ENCODE measurements around the gene TGFBR3. TPM values are rescaled to one million over a fixed set of nuclear protein-coding genes. Genes with fewer than 3 reads are reported as not detected.
A peak's percentile ranks its signal among the peaks of the same experiment; 100 is the strongest.

Gene TGFBR3
- total and polyA plus RNA-seq, 9 of the 15 experiments (the other 6 are each of a cell fraction or from before 2014, with no cell fraction given), result 3.6 to 32.4 (median 15.6) TPM

GRCh38 chr1:91768786-91769725 is 116.9 kb downstream of the TGFBR3 start (continued):
- no peak for TF ChIP-seq HNRNPL (IDR thresholded peaks at IDR 0.05; ENCODE audit: low read depth, low read length)
- TF ChIP-seq KLF13 (tag; IDR thresholded peaks at IDR 0.05; ENCODE audit: borderline replicate concordance, low read depth), result no peak
- TF ChIP-seq ZHX1 (conservative IDR thresholded peaks at IDR 0.05; ENCODE audit: low read length), result no peak
- no peak for TF ChIP-seq SAFB (IDR thresholded peaks at IDR 0.05; ENCODE audit: borderline replicate concordance, low read depth, low read length)
- TF ChIP-seq ZNF586 (CRISPR knock-in tag; conservative IDR thresholded peaks at IDR 0.05), result no peak
- TF ChIP-seq PURB (CRISPR knock-in tag; IDR thresholded peaks at IDR 0.05; ENCODE audit: low read depth), result no peak
- TF ChIP-seq, protein P1, sequence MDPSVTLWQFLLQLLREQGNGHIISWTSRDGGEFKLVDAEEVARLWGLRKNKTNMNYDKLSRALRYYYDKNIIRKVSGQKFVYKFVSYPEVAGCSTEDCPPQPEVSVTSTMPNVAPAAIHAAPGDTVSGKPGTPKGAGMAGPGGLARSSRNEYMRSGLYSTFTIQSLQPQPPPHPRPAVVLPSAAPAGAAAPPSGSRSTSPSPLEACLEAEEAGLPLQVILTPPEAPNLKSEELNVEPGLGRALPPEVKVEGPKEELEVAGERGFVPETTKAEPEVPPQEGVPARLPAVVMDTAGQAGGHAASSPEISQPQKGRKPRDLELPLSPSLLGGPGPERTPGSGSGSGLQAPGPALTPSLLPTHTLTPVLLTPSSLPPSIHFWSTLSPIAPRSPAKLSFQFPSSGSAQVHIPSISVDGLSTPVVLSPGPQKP (CRISPR knock-in tag; IDR thresholded peaks at IDR 0.05), result no peak
- TF ChIP-seq GATAD2A (IDR thresholded peaks at IDR 0.05), result 0 out of 2 replicates have a peak, but pooled peaks have one; percentile 9
- TF ChIP-seq ZNF408 (CRISPR knock-in tag; IDR thresholded peaks at IDR 0.05; ENCODE audit: low read depth), result no peak
- TF ChIP-seq MAFK (IDR thresholded peaks at IDR 0.05; ENCODE audit: low read length), result no peak
- TF ChIP-seq HSF4 (CRISPR knock-in tag; IDR thresholded peaks at IDR 0.05; ENCODE audit: borderline replicate concordance), result no peak
- no peak for TF ChIP-seq XRCC5 (IDR thresholded peaks at IDR 0.05; ENCODE audit: low read depth, low read length)
- no peak for TF ChIP-seq HMG20B (CRISPR knock-in tag; IDR thresholded peaks at IDR 0.05)
- TF ChIP-seq CBX5 (IDR thresholded peaks at IDR 0.05; ENCODE audit: borderline replicate concordance, low read depth), result no peak
- no peak for TF ChIP-seq CBX8 (IDR thresholded peaks at IDR 0.05; ENCODE audit: borderline replicate concordance, extremely low read depth, low read depth, low read length, poor library complexity, severe bottlenecking)
- TF ChIP-seq, protein P2, sequence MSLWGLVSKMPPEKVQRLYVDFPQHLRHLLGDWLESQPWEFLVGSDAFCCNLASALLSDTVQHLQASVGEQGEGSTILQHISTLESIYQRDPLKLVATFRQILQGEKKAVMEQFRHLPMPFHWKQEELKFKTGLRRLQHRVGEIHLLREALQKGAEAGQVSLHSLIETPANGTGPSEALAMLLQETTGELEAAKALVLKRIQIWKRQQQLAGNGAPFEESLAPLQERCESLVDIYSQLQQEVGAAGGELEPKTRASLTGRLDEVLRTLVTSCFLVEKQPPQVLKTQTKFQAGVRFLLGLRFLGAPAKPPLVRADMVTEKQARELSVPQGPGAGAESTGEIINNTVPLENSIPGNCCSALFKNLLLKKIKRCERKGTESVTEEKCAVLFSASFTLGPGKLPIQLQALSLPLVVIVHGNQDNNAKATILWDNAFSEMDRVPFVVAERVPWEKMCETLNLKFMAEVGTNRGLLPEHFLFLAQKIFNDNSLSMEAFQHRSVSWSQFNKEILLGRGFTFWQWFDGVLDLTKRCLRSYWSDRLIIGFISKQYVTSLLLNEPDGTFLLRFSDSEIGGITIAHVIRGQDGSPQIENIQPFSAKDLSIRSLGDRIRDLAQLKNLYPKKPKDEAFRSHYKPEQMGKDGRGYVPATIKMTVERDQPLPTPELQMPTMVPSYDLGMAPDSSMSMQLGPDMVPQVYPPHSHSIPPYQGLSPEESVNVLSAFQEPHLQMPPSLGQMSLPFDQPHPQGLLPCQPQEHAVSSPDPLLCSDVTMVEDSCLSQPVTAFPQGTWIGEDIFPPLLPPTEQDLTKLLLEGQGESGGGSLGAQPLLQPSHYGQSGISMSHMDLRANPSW (CRISPR knock-in tag; IDR thresholded peaks at IDR 0.05), result no peak
- no peak for TF ChIP-seq CGGBP1 (CRISPR knock-in tag; IDR thresholded peaks at IDR 0.05)
- TF ChIP-seq, protein P3, sequence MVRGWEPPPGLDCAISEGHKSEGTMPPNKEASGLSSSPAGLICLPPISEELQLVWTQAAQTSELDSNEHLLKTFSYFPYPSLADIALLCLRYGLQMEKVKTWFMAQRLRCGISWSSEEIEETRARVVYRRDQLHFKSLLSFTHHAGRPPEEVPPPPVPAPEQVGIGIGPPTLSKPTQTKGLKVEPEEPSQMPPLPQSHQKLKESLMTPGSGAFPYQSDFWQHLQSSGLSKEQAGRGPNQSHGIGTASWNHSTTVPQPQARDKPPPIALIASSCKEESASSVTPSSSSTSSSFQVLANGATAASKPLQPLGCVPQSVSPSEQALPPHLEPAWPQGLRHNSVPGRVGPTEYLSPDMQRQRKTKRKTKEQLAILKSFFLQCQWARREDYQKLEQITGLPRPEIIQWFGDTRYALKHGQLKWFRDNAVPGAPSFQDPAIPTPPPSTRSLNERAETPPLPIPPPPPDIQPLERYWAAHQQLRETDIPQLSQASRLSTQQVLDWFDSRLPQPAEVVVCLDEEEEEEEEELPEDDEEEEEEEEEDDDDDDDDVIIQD (CRISPR knock-in tag; IDR thresholded peaks at IDR 0.05), result no peak
- peak; percentile 61; the same call in 1 of the 2 replicates for TF ChIP-seq EHMT2 (IDR thresholded peaks at IDR 0.05)
